CD4-positive, alpha-beta T cell treated with Interleukin-17A for 1 hour (primary cell): ENCODE measurements around the gene ATP8A2.

Source experiments
- DNase-seq: peaks from one replicate; pipeline ENCODE4 v3.0.0-alpha.2; 2020

Gene ATP8A2

GRCh38 chr13:25649001-25649633, 277.3 kb downstream of the ATP8A2 start:
- DNase-seq = no peak

GRCh38 chr13:25652764-25653163, 281.0 kb downstream of the ATP8A2 start:
- DNase-seq = no peak

DNA sequence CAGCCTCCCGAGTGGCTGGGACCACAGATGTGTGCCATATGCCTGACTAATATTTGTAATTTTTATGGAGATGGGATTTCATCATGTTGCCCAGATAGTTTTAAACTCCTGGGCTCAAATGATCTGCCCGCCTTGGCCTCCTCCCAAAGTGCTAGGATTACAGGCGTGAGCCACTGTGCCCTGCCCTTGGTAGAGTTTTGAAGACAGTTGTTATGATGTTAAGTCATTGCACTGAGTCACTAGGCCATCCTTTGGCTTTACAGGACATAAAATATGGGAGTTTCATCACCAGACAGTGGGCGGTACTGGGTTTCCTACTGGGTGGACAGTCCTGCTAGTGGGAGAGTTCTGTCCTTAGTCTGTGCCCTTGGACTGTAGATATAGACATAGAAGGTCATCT, 282.5 kb downstream of the ATP8A2 start:
- no peak for DNase-seq

DNA sequence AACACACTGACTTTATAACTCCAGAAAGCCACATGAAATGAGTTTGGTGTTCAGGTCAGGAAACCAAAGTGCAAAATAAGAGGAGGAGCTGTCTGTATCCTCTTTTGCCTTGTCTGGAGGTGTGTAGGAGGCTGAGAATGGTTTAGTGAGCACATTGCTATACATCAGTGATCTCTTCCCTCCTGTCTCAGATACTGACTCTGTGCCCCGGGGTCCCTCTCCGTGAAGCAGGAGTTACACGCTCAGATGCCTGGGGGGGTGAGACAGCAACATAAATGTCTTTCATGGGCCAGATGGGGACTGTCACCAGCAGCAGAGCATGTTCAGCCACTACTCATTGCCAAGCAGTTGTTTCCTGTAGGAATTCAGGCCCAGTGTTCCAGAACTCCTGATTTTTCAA, 285.4 kb downstream of the ATP8A2 start:
- DNase-seq = no peak

DNA sequence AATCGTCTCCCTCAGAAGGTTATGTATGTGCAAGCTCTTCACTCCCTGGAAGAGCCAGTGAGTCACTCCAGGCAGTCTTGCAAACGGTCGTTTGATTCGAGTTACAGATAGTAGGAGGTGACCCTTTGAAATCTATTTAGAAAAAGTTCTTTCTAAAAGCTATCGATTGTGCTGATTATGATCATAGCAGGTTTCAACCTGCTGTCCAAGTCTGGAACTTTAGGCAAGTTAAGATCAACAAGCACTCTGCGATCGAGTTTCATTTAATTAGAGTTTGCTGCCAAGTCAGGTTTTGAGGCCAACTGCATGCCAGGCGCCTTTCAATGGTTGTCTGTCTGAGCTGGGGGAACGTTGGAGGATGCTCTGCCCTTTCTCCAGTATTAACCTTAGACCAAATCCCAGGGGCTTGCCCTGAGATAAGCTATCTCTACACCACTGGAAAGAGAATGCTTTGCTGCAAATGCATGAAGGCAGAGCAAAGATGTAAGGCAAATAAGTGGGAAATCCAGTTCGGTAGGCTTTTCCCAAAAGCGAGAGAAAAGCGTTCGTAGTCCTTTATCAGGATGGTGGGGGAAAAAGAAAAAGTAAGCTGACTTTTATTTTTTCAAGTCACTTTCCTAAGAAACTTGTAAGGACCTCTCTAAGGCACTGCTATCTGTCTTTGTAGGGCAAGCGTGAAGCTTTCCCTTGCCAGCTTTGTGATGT, 287.5 kb downstream of the ATP8A2 start:
- DNase-seq = no peak

- no peak for DNase-seq
Observed at GRCh38 chr13:25660996-25661395, 289.2 kb downstream of the ATP8A2 start.

DNA sequence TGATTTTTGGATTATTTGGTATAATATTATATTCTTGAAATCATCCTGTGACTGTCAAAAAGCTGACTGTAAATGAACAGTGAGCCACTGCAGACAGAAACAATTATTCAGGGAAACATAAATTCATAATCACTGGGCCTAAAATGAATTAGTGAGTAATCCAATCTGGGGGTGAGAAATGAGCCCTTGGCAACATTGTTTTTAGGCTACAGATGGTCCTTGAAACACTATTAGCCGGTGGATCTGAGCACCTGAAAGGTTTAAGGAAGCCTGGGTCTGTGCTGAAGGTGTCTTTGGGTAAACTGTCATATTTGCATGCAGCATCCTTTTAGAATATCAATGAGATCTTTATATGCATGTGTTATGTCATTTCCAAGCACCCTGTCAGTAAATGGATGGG, 290.7 kb downstream of the ATP8A2 start:
- no peak for DNase-seq

DNA sequence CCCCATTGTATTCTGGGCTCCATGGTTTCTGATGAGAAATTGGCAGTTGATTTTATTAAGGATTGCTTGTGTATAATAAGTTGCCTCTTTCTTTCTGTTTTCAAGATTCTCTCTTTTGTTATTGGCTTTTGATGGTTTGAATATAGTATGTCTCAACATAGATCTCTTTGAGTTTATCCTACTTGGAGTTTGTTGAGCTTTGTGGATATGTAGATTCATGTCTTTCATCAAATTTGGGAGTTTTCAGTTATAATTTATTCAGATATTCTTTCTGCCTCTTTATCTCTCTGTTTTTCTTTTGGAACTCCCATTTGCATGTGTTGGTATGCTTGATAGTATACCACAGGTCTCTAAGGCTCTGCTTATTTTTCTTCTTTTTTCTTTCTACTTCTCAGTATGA, 296.6 kb downstream of the ATP8A2 start:
- no peak for DNase-seq

DNA sequence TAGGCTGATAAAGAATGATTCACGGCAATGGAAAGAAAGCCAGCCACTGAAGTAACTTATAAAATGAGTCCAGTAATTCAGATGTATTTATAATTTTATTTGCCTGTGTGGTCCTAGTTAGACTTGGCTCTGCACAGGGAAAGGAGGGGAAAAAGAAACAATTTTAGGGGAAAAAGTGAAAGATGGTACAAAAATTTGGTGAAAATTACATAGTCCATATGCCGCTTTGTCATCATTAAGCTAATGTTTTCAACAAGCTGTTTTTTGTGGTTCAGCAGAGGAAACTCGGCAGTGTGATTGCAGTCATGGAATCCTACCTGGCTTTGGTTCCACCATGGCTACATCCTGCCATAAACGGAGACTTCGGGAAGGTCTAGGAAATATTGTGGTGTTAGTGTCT, 301.9 kb downstream of the ATP8A2 start:
- no peak for DNase-seq

GRCh38 chr13:25674371-25674770, 302.6 kb downstream of the ATP8A2 start:
- no peak for DNase-seq

- DNase-seq = no peak
Observed at GRCh38 chr13:25675060-25675459, 303.3 kb downstream of the ATP8A2 start.

GRCh38 chr13:25677956-25678355, 306.2 kb downstream of the ATP8A2 start:
- no peak for DNase-seq

DNA sequence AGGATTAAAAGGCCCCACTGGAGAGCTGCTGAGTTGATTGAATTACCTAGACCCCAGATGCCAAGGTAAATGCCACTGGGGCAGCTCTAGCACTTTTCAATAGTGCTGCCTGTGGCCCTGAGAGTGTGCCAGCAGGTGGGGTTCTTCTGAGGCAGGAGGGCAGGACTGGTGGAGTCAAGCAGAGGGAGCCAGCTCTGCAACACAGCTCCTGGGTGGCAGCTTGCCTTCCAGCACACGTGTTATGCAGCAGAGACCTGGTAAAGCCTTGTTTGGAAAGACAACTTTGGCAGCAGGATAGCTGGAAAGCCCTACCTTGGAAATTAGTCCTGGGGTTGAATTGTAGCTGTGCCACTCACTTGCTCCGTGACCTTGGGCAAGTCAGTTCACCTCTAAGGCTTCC, 306.6 kb downstream of the ATP8A2 start:
- no peak for DNase-seq

GRCh38 chr13:25679159-25679558, 307.4 kb downstream of the ATP8A2 start:
- no peak for DNase-seq

DNA sequence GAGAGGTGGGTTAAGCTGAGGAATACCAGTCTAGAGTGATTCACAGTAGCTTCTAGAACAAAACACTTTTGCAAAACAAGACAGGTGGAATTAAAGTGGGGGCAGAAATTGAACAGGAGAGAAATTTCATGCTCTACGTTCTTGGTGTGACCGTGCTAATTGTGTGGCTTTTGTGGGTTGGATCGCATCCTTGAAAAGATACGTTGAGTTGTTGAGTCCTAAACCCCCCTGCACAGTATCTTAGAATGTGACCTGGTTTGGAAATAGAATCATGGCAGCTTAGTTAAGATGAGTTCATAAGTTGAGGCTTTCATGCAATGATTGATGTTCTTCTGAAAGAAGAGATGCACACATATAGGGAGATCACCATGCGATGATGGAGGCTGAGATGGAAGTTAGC, 308.2 kb downstream of the ATP8A2 start:
- DNase-seq = no peak

- DNase-seq = no peak
Observed at GRCh38 chr13:25682276-25682675, 310.5 kb downstream of the ATP8A2 start.

- DNase-seq = no peak
Observed at GRCh38 chr13:25683056-25683455, 311.3 kb downstream of the ATP8A2 start.

GRCh38 chr13:25683662-25684370, 312.0 kb downstream of the ATP8A2 start:
- no peak for DNase-seq

- no peak for DNase-seq
Observed at GRCh38 chr13:25684491-25684890, 312.7 kb downstream of the ATP8A2 start.

- DNase-seq = no peak
Observed at GRCh38 chr13:25686831-25687470, 315.2 kb downstream of the ATP8A2 start.

DNA sequence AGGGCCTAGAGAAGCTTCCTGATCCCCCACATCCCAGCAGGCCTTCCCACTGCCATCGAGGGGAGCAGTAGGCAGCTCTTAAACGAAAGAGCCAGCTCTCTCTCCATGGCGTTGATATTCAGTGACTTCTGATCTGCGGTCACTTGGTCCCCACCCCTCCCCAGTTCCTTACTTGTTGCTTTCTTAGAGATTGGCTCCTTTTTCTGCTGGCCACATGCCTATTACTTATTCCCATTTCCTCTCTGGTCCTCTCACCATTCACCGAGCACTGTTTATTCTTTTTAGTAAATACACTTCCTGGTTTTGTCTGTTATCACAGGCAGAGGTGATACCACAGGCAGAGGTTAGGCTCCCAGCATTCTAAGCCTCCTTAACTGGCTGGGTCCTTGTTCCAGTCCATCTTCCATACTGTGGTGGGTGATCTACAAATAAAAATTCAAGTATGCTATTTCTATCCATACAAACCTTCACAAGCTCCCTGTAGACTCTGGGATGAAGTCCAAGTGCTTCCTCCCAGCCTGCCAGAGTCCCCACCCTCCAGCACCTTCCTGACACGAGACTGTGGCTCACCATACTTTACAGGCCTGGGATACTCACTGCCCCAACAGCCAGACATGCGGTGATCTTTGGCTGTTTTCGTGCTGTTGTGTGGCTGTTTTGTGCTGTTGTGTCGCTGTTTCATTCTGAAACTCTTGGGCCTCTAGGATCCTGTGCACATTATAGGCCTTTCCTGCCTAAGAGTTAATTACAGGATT, 315.9 kb downstream of the ATP8A2 start:
- DNase-seq = no peak

DNA sequence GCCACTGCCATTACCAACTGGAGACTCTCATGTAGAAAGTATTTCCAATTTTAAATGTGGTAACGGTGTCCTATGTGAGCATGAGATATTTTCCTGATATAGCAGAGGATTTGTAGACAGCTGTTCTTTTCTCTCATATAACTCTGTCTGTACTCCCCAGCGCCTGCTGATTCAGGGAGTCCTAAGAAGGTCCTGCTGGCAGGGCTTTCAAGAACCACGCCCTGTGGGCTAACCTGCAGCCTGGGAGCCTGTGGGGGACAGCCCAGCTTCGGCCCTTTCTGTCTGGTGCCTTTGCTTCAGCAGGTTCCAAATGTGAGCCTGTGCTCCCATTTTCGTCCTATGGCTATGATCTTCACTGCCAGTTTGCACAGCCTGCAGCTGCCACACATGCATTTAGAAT, 316.8 kb downstream of the ATP8A2 start:
- no peak for DNase-seq

DNA sequence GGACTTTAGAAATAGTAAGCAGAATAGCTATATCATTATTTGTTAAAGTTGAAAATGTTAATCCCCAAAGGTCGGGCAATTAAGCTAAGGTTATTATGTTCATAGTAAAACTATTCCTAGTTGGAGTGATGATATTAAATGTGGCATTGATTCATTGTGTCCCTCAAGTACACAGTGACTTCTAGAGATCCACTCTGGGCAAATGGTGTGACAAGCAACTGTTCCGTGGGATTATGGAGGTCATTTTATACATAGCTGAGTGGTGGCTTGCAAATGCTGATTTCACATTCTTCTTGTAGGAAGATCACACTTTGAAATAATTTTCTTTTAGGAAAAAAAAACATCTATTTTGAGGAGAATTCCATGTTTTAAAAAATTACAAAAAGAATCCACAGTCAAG, 317.8 kb downstream of the ATP8A2 start:
- no peak for DNase-seq
